A673 (cell line): ENCODE data around the gene PYGM.

Source experiments
- CTCF ChIP-seq: fragments of 300-800, 200-600 bp; sonication (generic); conservative IDR thresholded peaks from 2 replicates; pipeline ENCODE4 v1.5.1; 2017; ENCODE audit warnings: low read depth, mild to moderate bottlenecking, antibody characterized with exemption, low read length, moderate library complexity, mixed read lengths
- EZH2 ChIP-seq: fragments of 200-600 bp; sonication (generic); IDR thresholded peaks from 2 replicates; pipeline ENCODE4 v1.6.1; 2017; ENCODE audit warnings: borderline replicate concordance, low read depth, mild to moderate bottlenecking, mixed read lengths, antibody characterized with exemption, low read length; ENCODE audit not compliant: poor library complexity, severe bottlenecking

GRCh38 chr11:64802370-64803157 lies 42.8 kb upstream of the PYGM start:
- TF ChIP-seq CTCF (no peak), EZH2 (no peak)
